Skeletal muscle tissue (tissue), 4 donors: ENCODE data around the gene SSMEM1. TPM values are rescaled to one million over a fixed set of nuclear protein-coding genes. Genes with fewer than 3 reads are reported as not detected.

Source experiments
- H3K27ac ChIP-seq: one replicate; pipeline ENCODE4 v1.7.0; 2013; ENCODE audit warnings: mild to moderate bottlenecking, low read depth, low read length, inconsistent platforms
- H3K27me3 ChIP-seq, 3 donors: one replicate each; pipeline ENCODE4 v1.7.0; 2013; ENCODE audit warnings: low read length in 3 of 3; ENCODE audit not compliant: control insufficient read depth in 3 of 3, insufficient read depth in 3 of 3
- H3K36me3 ChIP-seq, 3 donors: one replicate each; pipeline ENCODE4 v1.7.0; 2013; ENCODE audit warnings: low read length in 3 of 3; ENCODE audit not compliant: control insufficient read depth in 3 of 3, insufficient read depth in 3 of 3
- H3K4me1 ChIP-seq, 3 donors: one replicate each; pipeline ENCODE4 v1.7.0; 2013; ENCODE audit warnings: low read length in 3 of 3, mild to moderate bottlenecking in 3 of 3; ENCODE audit not compliant: control insufficient read depth in 3 of 3, insufficient read depth in 3 of 3
- H3K4me3 ChIP-seq, 3 donors: one replicate each; pipeline ENCODE4 v1.7.0; 2013; ENCODE audit warnings: low read length in 3 of 3
- H3K9ac ChIP-seq, 3 donors: one replicate each; pipeline ENCODE4 v1.7.0; 2013; ENCODE audit warnings: low read length in 3 of 3, mild to moderate bottlenecking in 3 of 3, moderate library complexity in 2 of 3, low read depth in 1 of 3
- H3K9me3 ChIP-seq, 3 donors: one replicate each; pipeline ENCODE4 v1.7.0; 2013; ENCODE audit warnings: low read length in 3 of 3; ENCODE audit not compliant: control insufficient read depth in 3 of 3
- total RNA-seq: library from RNA; depleted of rRNA; stranded (reverse); fragments of >200 nt; gene quantifications from one replicate; pipeline ENCODE4 v1.2.3, GENCODE V29; 2014
- donor health status: Osteomylitis.

SSMEM1 gene
- total RNA-seq, 1 donor from 2014 or later, result not detected

- no peak overlapping the region for H3K27ac ChIP-seq
- H3K36me3 ChIP-seq, result peaks cover 0 to 1% (median 0%) of the 10 kb centered on the region in 3 donors
- no peaks in the 10 kb centered on the region for H3K27me3 ChIP-seq
- no peak overlapping the region for H3K9ac ChIP-seq
- H3K4me3 ChIP-seq, result no peak overlapping the region
- peaks cover 0 to 11% (median 3%) of the 10 kb centered on the region in 3 donors for H3K4me1 ChIP-seq
- no peaks in the 10 kb centered on the region for H3K9me3 ChIP-seq
These were observed 856 bp downstream of the SSMEM1 start for GRCh38 chr7:130208516-130208915.

DNA sequence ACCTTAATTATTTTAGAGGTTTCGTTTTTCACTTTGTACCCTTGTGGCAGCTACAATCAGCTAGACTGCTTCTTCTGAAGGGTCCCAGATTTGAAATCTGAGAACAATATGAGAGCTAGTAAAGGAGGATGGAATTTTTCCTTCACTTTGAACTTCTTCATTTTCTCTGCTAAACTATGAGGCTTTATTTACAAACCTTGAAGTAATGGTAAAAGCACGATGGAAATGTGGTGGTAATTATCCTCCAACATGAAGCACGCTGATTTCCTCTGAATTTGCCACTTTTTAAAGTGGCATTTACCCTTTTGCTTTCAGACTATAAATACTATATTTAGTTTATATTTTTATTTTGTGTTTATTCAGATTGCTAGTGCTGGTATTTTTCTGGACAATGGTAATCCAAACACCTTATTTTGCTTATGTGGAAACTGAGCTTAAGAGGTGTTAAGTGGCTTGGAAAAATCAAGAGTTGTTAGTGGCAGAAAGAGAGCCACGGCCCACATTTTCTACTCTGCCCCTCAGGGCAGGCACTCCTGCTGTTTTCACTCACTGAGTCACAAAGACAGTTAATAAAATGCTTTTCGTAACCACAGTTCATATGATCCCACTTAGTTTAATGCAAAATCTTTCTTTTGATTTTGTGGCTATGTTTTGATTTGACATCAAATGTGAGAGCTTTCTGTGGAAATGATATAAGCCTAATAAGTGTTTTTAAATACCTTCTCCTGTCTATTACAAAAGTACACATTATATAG lies 2.7 kb downstream of the SSMEM1 start:
- Histone ChIP-seq H3K4me1 (no peaks in the 10 kb centered on the region), H3K36me3 (no peaks in the 10 kb centered on the region), H3K9ac (no peak overlapping the region), H3K4me3 (no peak overlapping the region), H3K9me3 (no peaks in the 10 kb centered on the region), H3K27me3 (no peaks in the 10 kb centered on the region), H3K27ac (no peak overlapping the region)

GRCh38 chr7:130213828-130214227 lies 6.2 kb downstream of the SSMEM1 start:
- no peaks in the 10 kb centered on the region for H3K36me3 ChIP-seq
- no peaks in the 10 kb centered on the region for H3K9me3 ChIP-seq
- H3K9ac ChIP-seq, result no peak overlapping the region
- H3K27me3 ChIP-seq, result no peaks in the 10 kb centered on the region
- H3K27ac ChIP-seq, result no peak overlapping the region
- H3K4me1 ChIP-seq, result no peaks in the 10 kb centered on the region
- H3K4me3 ChIP-seq, result no peak overlapping the region

- no peak overlapping the region for H3K9ac ChIP-seq
- H3K36me3 ChIP-seq, result no peaks in the 10 kb centered on the region
- no peaks in the 10 kb centered on the region for H3K9me3 ChIP-seq
- H3K4me3 ChIP-seq, result no peak overlapping the region
- no peaks in the 10 kb centered on the region for H3K27me3 ChIP-seq
- H3K27ac ChIP-seq, result no peak overlapping the region
- H3K4me1 ChIP-seq, result no peaks in the 10 kb centered on the region
These were observed 8.4 kb downstream of the SSMEM1 start for GRCh38 chr7:130216025-130216424.

- Histone ChIP-seq H3K9me3 (no peaks in the 10 kb centered on the region), H3K4me3 (no peak overlapping the region), H3K36me3 (no peaks in the 10 kb centered on the region)
These were observed 9.1 kb downstream of the SSMEM1 start for GRCh38 chr7:130216750-130217149.

DNA sequence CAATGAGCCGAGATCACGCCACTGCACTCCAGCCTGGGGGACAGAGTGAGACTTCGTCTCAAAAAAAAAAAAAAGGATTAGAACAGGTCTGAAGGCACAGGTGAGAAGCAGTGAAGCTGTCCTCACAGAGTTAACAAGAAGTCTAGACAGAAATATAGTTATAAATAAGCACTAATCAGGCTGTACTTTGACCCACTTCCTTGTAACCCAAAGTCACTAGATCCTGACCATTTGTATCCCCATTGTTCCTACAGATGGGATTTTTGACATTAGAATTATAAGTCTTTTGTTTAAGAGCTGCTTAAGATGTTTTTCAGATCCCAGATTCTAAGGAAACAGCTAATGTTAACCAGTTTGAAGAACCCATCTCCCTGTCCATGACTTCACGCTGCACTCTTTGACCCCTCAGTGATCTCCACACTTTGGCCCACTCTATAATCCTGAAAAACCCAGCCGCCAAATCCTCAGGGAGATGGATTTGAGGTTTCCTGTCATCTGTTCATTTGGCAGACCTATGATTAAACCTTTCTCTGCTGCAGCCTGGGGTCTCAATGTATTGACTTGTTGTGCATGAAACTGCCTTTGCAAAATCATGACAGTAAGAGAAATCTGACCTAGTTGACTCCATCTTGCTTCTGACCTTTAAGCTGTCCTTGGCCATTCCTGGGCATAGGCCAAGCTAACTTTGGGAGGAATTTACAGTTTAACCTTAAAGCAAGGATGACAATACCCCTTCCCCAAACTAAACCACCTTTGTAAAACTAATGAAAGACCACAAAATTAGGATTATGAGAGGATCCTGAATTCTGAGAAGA lies 11.4 kb downstream of the SSMEM1 start:
- H3K36me3 ChIP-seq, result no peaks in the 10 kb centered on the region

More at GRCh38 chr7:130216750-130217149, 9.1 kb downstream of the SSMEM1 start:
- Histone ChIP-seq H3K4me1 (no peaks in the 10 kb centered on the region), H3K27me3 (no peaks in the 10 kb centered on the region), H3K9ac (no peak overlapping the region), H3K27ac (no peak overlapping the region)

GRCh38 chr7:130219871-130220270 lies 12.2 kb downstream of the SSMEM1 start:
- Histone ChIP-seq H3K9ac (no peak overlapping the region), H3K4me3 (no peak overlapping the region), H3K9me3 (no peaks in the 10 kb centered on the region), H3K36me3 (no peaks in the 10 kb centered on the region), H3K27ac (no peak overlapping the region), H3K4me1 (no peaks in the 10 kb centered on the region), H3K27me3 (no peaks in the 10 kb centered on the region)

More for the DNA sequence above, 11.4 kb downstream of the SSMEM1 start:
- no peak overlapping the region for H3K4me3 ChIP-seq
- no peaks in the 10 kb centered on the region for H3K9me3 ChIP-seq
- no peak overlapping the region for H3K9ac ChIP-seq
- H3K27me3 ChIP-seq, result no peaks in the 10 kb centered on the region
- no peak overlapping the region for H3K27ac ChIP-seq
- no peaks in the 10 kb centered on the region for H3K4me1 ChIP-seq

DNA sequence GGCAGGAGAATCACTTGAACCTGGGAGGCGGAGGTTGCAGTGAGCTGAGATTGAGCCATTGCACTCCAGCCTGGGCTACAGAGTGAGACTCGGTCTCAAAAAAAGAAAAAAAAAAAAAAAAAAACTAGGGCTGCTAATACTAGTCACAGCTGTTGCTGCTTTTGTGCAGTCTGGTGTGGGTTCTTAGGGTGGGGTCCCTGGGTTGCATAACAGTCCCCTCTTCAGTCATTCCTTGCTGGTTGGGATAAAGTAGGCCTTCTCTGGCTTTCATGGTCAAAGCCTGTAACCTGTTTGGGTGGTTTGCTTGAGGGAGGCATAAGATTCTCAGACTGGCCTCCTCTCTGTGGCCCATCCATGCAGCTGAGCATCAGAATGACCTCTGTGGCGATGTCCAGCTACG lies 14.1 kb downstream of the SSMEM1 start:
- Histone ChIP-seq H3K27ac (no peak overlapping the region), H3K4me3 (no peak overlapping the region), H3K9me3 (no peaks in the 10 kb centered on the region), H3K27me3 (no peaks in the 10 kb centered on the region), H3K9ac (no peak overlapping the region), H3K36me3 (no peaks in the 10 kb centered on the region), H3K4me1 (no peaks in the 10 kb centered on the region)

GRCh38 chr7:130223646-130224045 lies 16.0 kb downstream of the SSMEM1 start:
- H3K9ac ChIP-seq, result no peak overlapping the region
- no peaks in the 10 kb centered on the region for H3K36me3 ChIP-seq
- no peaks in the 10 kb centered on the region for H3K27me3 ChIP-seq
- no peak overlapping the region for H3K4me3 ChIP-seq
- H3K27ac ChIP-seq, result no peak overlapping the region
- no peaks in the 10 kb centered on the region for H3K9me3 ChIP-seq
- no peaks in the 10 kb centered on the region for H3K4me1 ChIP-seq

GRCh38 chr7:130224210-130224609 lies 16.6 kb downstream of the SSMEM1 start:
- no peaks in the 10 kb centered on the region for H3K36me3 ChIP-seq
- no peak overlapping the region for H3K9ac ChIP-seq
- no peaks in the 10 kb centered on the region for H3K27me3 ChIP-seq
- H3K4me1 ChIP-seq, result no peaks in the 10 kb centered on the region
- no peak overlapping the region for H3K27ac ChIP-seq
- H3K9me3 ChIP-seq, result no peaks in the 10 kb centered on the region
- no peak overlapping the region for H3K4me3 ChIP-seq
